ENCODE measurements around the gene FLYWCH1. TPM values are rescaled to one million over a fixed set of nuclear protein-coding genes. Genes with fewer than 3 reads are reported as not detected.
"Not testable (repeated sequence)": the region's sequence is repeated elsewhere in the genome, so short reads cannot be mapped to it uniquely, and the experiment has no call there.

FLYWCH1 gene
- total RNA-seq, 1 donor from 2014 or later: 5.1 TPM

GRCh38 chr16:2939968-2940367 is 28.2 kb downstream of the FLYWCH1 start:
- H3K9me3 Mint-ChIP-seq: no peaks in the 10 kb centered on the region
- no peak overlapping the region for H3K9ac ChIP-seq
- H3K36me3 ChIP-seq: no peaks in the 10 kb centered on the region
- no peak overlapping the region for H2AFZ ChIP-seq (replicated peaks)
- no peaks in the 10 kb centered on the region for H3K9me3 ChIP-seq (ENCODE audit: low read depth)
- H3K27me3 Mint-ChIP-seq (ENCODE audit: insufficient read depth, low read depth): peaks cover 9% of the 10 kb centered on the region
- H3K27ac Mint-ChIP-seq: no peak overlapping the region
- H4K20me1 ChIP-seq (ENCODE audit: low read depth): no peaks in the 10 kb centered on the region
- H3K4me3 Mint-ChIP-seq: no peak overlapping the region
- H3K36me3 Mint-ChIP-seq: peaks cover 9% of the 10 kb centered on the region
- H3K4me1 ChIP-seq: no peaks in the 10 kb centered on the region
- no peak overlapping the region for H3K4me2 ChIP-seq
- H3K27ac ChIP-seq: no peak overlapping the region
- DNase-seq (ENCODE audit: low spot score): no peak
- H3K4me1 Mint-ChIP-seq: no peaks in the 10 kb centered on the region
- H3K4me3 ChIP-seq: no peak overlapping the region
- TF ChIP-seq CTCF (IDR thresholded peaks at IDR 0.05) (no peak), EZH2 (IDR thresholded peaks at IDR 0.05) (no peak), EZH2phosphoT487 (IDR thresholded peaks at IDR 0.05) (no peak)
- no peaks in the 10 kb centered on the region for H3F3A ChIP-seq (ENCODE audit: low read depth)
- H3K79me2 ChIP-seq (ENCODE audit: low read depth): no peaks in the 10 kb centered on the region
- H3K27me3 ChIP-seq: no peaks in the 10 kb centered on the region

GRCh38 chr16:2942045-2942444 is 30.3 kb downstream of the FLYWCH1 start:
- H3K36me3 Mint-ChIP-seq: peaks cover 15% of the 10 kb centered on the region
- Histone ChIP-seq H3K27ac (no peak overlapping the region), H2AFZ (replicated peaks) (no peak overlapping the region), H4K20me1 (ENCODE audit: low read depth) (no peaks in the 10 kb centered on the region), H3F3A (ENCODE audit: low read depth) (no peaks in the 10 kb centered on the region), H3K9me3 (ENCODE audit: low read depth) (no peaks in the 10 kb centered on the region), H3K79me2 (ENCODE audit: low read depth) (no peaks in the 10 kb centered on the region), H3K4me1 (no peaks in the 10 kb centered on the region), H3K9ac (no peak overlapping the region), H3K27me3 (no peaks in the 10 kb centered on the region), H3K36me3 (no peaks in the 10 kb centered on the region), H3K4me3 (no peak overlapping the region), H3K4me2 (no peak overlapping the region)
- TF ChIP-seq CTCF (IDR thresholded peaks at IDR 0.05): no peak
- no peak for TF ChIP-seq EZH2 (IDR thresholded peaks at IDR 0.05)
- TF ChIP-seq EZH2phosphoT487 (IDR thresholded peaks at IDR 0.05): no peak
- H3K4me3 Mint-ChIP-seq: no peak overlapping the region
- peaks cover 9% of the 10 kb centered on the region for H3K27me3 Mint-ChIP-seq (ENCODE audit: insufficient read depth, low read depth)
- no peak for DNase-seq (ENCODE audit: low spot score)
- no peak overlapping the region for H3K27ac Mint-ChIP-seq
- H3K4me1 Mint-ChIP-seq: no peaks in the 10 kb centered on the region
- no peaks in the 10 kb centered on the region for H3K9me3 Mint-ChIP-seq

GRCh38 chr16:2943716-2944115 is 32.0 kb downstream of the FLYWCH1 start:
- not testable (repeated sequence) for H3K9me3 ChIP-seq (ENCODE audit: low read depth); H3K27me3 ChIP-seq
- peaks cover 17% of the 10 kb centered on the region for H3K36me3 Mint-ChIP-seq

GRCh38 chr16:2946649-2947048 is 34.9 kb downstream of the FLYWCH1 start:
- no peak overlapping the region for H3K4me2 ChIP-seq
- H3K27ac ChIP-seq: no peak overlapping the region
- no peak for DNase-seq (ENCODE audit: low spot score)
- peaks cover 3% of the 10 kb centered on the region for H3K27me3 Mint-ChIP-seq (ENCODE audit: insufficient read depth, low read depth)
- H3K4me1 ChIP-seq: no peaks in the 10 kb centered on the region
- H3K27me3 ChIP-seq: no peaks in the 10 kb centered on the region
- peaks cover 16% of the 10 kb centered on the region for H3K36me3 Mint-ChIP-seq
- H3K79me2 ChIP-seq (ENCODE audit: low read depth): no peaks in the 10 kb centered on the region
- TF ChIP-seq EZH2 (IDR thresholded peaks at IDR 0.05): no peak
- no peak for TF ChIP-seq EZH2phosphoT487 (IDR thresholded peaks at IDR 0.05)
- no peak for TF ChIP-seq CTCF (IDR thresholded peaks at IDR 0.05)
- no peaks in the 10 kb centered on the region for H3K9me3 Mint-ChIP-seq
- no peaks in the 10 kb centered on the region for H3K9me3 ChIP-seq (ENCODE audit: low read depth)
- H3K4me3 Mint-ChIP-seq: no peak overlapping the region
- no peak overlapping the region for H3K9ac ChIP-seq
- no peaks in the 10 kb centered on the region for H3K4me1 Mint-ChIP-seq
- no peaks in the 10 kb centered on the region for H3F3A ChIP-seq (ENCODE audit: low read depth)
- no peak overlapping the region for H2AFZ ChIP-seq (replicated peaks)
- H3K4me3 ChIP-seq: no peak overlapping the region
- H3K27ac Mint-ChIP-seq: no peak overlapping the region
- H3K36me3 ChIP-seq: no peaks in the 10 kb centered on the region
- H4K20me1 ChIP-seq (ENCODE audit: low read depth): no peaks in the 10 kb centered on the region

More at GRCh38 chr16:2943716-2944115, 32.0 kb downstream of the FLYWCH1 start:
- not testable (repeated sequence) for H3K27ac Mint-ChIP-seq; H3K27me3 Mint-ChIP-seq (ENCODE audit: insufficient read depth, low read depth); H3K79me2 ChIP-seq (ENCODE audit: low read depth); H2AFZ ChIP-seq (replicated peaks); H3K9ac ChIP-seq; H3K36me3 ChIP-seq; H3K4me3 Mint-ChIP-seq; H3F3A ChIP-seq (ENCODE audit: low read depth); H3K4me1 Mint-ChIP-seq; H3K9me3 Mint-ChIP-seq; H3K4me3 ChIP-seq; H4K20me1 ChIP-seq (ENCODE audit: low read depth); H3K4me2 ChIP-seq; DNase-seq (ENCODE audit: low spot score); H3K27ac ChIP-seq; H3K4me1 ChIP-seq
